ENCODE results near the gene BMPR1A.
A peak's percentile ranks its signal among the peaks of the same experiment; 100 is the strongest.
"Not testable (repeated sequence)": the region's sequence is repeated elsewhere in the genome, so short reads cannot be mapped to it uniquely, and the experiment has no call there.

Gene BMPR1A

DNA sequence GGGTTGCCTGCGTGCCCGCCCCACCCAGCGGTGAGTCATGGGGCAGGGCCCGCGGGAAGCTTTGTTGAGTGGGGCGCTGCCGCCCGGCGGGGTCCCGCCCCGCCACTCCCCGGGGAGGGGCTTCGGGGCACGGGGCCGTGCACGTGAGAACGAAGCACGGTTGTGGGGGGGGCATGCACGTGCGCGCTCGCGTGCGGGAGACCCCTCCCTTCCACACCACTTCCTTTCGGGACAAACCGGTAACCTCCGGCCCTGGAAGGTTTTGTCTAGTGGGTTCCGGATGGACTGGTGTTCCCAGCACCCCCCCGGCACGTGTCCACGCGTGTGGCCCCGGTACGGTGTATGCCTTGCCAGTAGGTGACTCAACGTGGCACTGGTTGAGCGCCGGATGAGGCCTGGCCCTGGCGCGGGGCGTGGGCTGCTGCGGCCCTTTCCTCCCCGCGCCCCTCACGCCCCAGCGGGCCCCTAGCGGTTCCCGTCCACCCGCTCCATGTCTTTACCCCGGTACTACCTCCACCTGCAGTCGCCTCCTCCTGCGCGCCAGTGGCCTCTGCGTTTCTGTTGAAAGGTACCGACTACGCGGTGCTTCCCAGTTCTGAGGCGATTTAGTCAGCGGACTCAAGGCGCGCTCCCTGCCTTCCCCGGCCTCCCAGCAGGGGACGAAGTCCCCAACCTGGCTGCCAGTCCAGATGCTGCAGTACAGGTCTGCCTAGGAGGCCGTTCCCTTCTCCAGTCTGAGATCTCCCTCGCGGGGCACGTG lies 215.0 kb downstream of the BMPR1A start:
- no peaks in the 10 kb centered on the region for H3K27me3 Mint-ChIP-seq
- peaks cover 17 to 19% of the 10 kb centered on the region in 2 donors for H3K4me1 Mint-ChIP-seq (ENCODE audit: low read depth in 2 of 2)
- peak overlapping the region; percentile 95 for H3K27ac Mint-ChIP-seq
- H3K9me3 Mint-ChIP-seq, result no peaks in the 10 kb centered on the region
- H3K36me3 Mint-ChIP-seq (ENCODE audit: insufficient read depth), result peaks cover 23% of the 10 kb centered on the region
- H3K4me3 Mint-ChIP-seq, result peak overlapping the region; percentile 77 to 82
- ATAC-seq (replicated peaks) (peak; percentile 87), DNase-seq (peak; percentile 87 to 97 (median 94))

DNA sequence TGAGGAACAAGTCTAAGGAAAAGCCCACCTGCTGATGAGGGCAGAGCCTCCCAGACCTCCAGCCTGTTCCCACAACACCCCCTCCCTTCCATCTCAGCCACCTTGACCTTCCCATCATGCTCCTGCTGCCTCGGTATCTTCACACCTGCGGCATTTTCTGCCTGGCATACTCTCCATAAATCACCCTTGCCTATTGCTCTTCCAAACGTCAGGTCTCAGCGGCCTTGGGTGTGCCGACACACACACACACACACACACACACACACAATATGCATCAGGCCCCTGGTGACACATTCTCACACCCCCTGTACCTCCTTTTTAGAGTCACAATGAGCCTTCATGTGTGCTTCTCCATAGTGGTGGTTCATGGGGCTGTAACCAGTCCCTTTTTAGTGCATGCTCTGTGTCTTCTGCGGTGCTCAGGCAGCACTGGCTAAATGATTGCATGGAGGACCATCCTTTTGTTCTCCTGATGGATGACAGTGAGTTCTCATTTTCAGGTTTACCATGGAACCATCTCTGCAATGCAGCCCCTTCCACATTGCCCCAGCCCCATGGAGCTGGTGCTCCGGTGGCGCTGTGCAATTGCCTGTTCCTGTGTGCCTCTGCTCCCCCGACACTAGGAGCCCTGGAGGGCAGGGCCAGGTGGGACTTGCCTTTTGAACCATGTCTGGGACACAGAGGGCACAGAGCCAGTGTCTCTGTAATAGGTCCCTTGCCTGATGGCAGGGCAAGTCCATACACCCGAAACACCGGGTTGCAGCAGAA lies 216.4 kb downstream of the BMPR1A start:
- H3K36me3 Mint-ChIP-seq (ENCODE audit: insufficient read depth), result peaks cover 23% of the 10 kb centered on the region
- DNase-seq, result no peak
- H3K4me1 Mint-ChIP-seq (ENCODE audit: low read depth in 2 of 2), result peaks cover 13 to 15% of the 10 kb centered on the region in 2 donors
- no peak for ATAC-seq (replicated peaks)
- peak overlapping the region; percentile 20 to 24 for H3K27ac Mint-ChIP-seq
- peak overlapping the region in 1 of 2 donors; percentile 5 for H3K4me3 Mint-ChIP-seq
- no peaks in the 10 kb centered on the region for H3K27me3 Mint-ChIP-seq
- no peaks in the 10 kb centered on the region for H3K9me3 Mint-ChIP-seq

DNA sequence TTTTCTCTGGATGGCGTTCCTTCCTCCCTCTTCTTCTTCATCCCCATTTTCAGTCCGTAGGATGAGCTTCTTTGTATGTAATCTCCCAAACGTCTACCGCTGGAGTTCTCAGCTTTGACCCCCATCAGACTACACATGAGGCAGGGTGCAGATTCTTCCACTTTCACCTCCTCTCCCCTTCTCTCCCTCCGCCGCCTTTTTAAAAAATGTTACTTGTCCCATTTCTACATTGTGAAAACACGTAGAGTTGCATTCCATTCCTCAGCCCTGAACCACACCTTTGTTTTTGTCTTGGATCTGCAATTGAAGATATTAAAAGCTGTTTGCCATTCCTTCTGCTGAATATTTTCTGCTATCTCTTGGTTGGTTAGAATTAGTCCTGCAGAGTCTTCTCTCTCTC lies 218.1 kb downstream of the BMPR1A start:
- H3K4me1 Mint-ChIP-seq (ENCODE audit: low read depth in 2 of 2), result peaks cover 10 to 15% of the 10 kb centered on the region in 2 donors
- no peaks in the 10 kb centered on the region for H3K9me3 Mint-ChIP-seq
- no peak overlapping the region for H3K4me3 Mint-ChIP-seq
- H3K36me3 Mint-ChIP-seq (ENCODE audit: insufficient read depth), result peaks cover 23% of the 10 kb centered on the region
- H3K27me3 Mint-ChIP-seq, result no peaks in the 10 kb centered on the region
- ATAC-seq (replicated peaks), result no peak
- no peak overlapping the region for H3K27ac Mint-ChIP-seq
- no peak for DNase-seq

DNA sequence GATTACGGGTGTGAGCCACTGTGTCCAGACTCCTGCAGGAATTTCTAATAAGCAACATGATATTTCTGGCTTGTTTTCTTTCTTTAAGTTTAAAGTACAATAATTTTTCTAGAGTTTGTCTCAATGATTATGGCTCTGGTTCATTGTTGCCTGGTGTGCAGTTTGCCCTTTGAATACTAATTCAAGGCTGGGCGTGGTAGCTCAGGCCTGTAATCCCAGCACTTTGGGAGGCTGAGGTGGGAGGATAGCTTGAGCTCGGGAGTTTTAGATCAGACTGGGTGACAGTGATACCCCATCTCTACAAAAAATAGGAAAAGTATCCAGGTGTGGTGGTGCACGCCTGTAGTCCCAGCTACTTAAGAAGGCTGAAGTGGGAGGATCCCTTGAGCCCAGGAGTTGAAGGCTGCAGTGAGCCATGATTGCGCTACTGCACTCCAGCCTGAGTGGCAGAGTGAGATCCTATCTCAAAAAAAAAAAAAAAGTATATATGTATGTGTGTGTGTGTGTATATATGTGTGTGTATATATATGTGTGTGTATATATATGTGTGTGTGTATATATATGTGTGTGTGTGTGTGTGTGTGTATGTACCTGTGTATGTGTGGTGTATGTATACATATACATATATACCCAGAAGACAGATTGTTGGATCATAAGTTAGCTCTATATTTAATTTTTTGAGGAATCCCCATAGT lies 220.1 kb downstream of the BMPR1A start:
- DNase-seq (no peak), ATAC-seq (replicated peaks) (no peak)
- H3K4me1 Mint-ChIP-seq (ENCODE audit: low read depth in 2 of 2), result peaks cover 4 to 14% of the 10 kb centered on the region in 2 donors
- no peak overlapping the region for H3K27ac Mint-ChIP-seq
- H3K4me3 Mint-ChIP-seq, result no peak overlapping the region
- no peaks in the 10 kb centered on the region for H3K9me3 Mint-ChIP-seq
- H3K36me3 Mint-ChIP-seq (ENCODE audit: insufficient read depth), result peaks cover 13% of the 10 kb centered on the region
- peaks cover 0 to 7% of the 10 kb centered on the region in 2 donors for H3K27me3 Mint-ChIP-seq

DNA sequence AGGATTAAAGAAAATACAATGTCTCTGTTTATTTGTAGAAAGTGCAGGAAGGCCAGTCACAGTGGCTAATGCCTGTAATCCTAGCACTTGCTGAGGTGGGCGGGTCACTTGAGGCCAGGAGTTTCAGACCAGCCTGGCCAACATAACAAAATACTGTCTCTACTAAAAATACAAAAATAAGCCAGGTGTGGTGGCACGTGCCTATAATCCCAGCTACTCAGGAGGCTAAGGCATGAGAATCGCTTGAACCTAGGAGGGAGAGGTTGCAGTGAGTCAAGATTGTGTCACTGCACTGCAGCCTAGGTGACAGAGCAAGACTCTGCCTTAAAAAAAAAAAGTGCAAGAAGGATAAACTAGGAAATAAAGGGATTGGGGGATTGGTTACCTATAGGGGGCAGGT lies 222.0 kb downstream of the BMPR1A start:
- H3K27me3 Mint-ChIP-seq; DNase-seq; H3K27ac Mint-ChIP-seq; H3K4me1 Mint-ChIP-seq (ENCODE audit: low read depth in 2 of 2); H3K4me3 Mint-ChIP-seq; H3K9me3 Mint-ChIP-seq; ATAC-seq (replicated peaks); H3K36me3 Mint-ChIP-seq (ENCODE audit: insufficient read depth): not testable (repeated sequence)

DNA sequence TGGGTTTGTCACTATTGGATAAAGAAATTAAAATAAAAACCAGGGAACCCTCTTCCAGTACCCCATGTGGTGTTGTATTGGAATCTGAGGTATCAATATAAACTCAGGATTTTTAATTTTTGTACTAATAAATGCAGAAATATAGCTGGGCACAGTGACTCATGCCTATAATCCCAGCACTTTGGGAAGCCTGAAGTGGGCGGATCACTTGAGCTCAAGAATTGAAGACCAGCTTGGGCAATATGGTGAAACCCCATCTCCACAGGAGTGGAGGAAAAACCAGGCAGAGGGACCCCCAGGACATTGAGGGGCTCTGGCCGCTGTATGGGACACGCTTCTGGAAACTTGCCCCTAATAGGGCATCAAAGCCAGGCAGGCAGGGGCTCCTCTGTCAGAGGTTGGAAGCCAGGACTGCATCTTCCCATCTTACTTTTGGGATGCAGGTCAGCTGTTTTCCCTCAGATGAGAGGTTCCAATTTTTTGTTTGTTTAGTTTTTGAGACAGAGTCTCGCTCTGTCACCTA lies 222.9 kb downstream of the BMPR1A start:
- Mint-ChIP-seq H3K36me3 (ENCODE audit: insufficient read depth) (no peaks in the 10 kb centered on the region), H3K9me3 (no peaks in the 10 kb centered on the region), H3K27me3 (peaks cover 0 to 7% of the 10 kb centered on the region in 2 donors), H3K4me1 (ENCODE audit: low read depth in 2 of 2) (no peaks in the 10 kb centered on the region), H3K27ac (no peak overlapping the region), H3K4me3 (no peak overlapping the region)
- no peak for ATAC-seq (replicated peaks)
- no peak for DNase-seq

DNA sequence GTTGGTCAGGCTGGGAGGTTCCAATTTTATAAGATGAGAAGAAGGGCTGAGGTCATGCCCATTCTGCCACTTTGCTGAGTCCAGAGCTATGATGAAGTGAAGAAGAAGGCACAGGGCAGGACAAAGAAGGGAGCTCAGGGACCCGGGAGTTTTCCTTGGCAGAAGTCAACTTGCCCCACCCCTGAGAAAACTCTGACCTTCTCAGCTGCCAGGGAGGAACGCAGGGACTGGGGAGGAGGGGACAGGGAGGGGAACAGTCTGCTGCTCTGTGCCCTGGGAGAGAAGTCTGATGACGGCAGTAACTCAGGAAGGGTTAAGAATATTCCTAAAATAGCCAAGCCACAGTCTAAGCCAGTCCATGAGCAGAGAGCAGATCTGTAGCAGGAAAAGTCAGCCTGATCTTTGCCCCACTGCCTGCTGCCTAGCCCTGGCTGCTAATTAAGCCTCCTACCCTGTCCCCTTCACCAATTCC lies 223.6 kb downstream of the BMPR1A start:
- Mint-ChIP-seq H3K27me3 (peaks cover 0 to 7% of the 10 kb centered on the region in 2 donors), H3K27ac (no peak overlapping the region), H3K4me1 (ENCODE audit: low read depth in 2 of 2) (no peaks in the 10 kb centered on the region), H3K4me3 (no peak overlapping the region), H3K36me3 (ENCODE audit: insufficient read depth) (no peaks in the 10 kb centered on the region), H3K9me3 (no peaks in the 10 kb centered on the region)
- ATAC-seq (replicated peaks) (no peak), DNase-seq (no peak)

DNA sequence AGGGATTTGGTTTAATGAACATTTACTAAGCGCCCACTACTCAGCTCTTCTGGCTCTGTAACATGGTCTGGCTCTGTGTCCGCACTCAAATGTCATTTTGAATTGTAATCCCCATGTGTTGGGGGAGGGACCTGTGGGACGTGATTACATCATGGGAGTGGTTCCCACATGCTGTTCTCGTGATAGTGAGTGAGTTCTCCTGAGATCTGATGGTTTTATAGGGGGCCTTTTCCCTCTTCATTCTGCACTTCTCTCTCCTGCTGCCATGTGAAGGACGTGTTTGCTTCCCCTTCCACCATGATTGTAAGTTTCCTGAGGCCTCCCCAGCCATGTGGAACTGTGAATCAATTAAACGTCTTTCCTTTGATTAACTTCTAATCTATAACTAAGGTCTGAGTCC lies 224.6 kb downstream of the BMPR1A start:
- H3K27me3 Mint-ChIP-seq; ATAC-seq (replicated peaks); H3K9me3 Mint-ChIP-seq; H3K36me3 Mint-ChIP-seq (ENCODE audit: insufficient read depth); DNase-seq; H3K4me1 Mint-ChIP-seq (ENCODE audit: low read depth in 2 of 2); H3K4me3 Mint-ChIP-seq: not testable (repeated sequence)
- H3K27ac Mint-ChIP-seq, result peak overlapping the region in 1 of 2 donors; percentile 7

DNA sequence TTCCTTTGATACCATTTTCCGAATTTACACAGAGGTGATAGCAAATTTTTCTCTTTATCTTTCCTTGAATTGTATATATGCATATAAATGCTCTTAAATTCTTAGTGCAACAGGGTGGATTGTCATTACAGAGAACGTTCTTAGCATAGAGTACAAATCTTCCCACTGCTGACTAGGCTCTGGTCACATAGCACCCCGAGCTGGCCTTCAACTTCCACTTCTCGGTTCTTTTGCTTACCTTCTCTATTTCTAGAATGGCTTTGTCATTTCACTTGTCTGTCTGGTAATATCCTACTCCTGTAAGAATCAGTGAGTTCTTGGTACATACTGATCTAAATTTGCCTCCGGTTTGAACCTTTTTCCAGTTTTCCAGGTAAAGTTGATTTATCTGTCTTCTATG lies 225.3 kb downstream of the BMPR1A start:
- Mint-ChIP-seq H3K27me3 (peaks cover 6 to 7% of the 10 kb centered on the region in 2 donors), H3K4me3 (no peak overlapping the region), H3K27ac (no peak overlapping the region), H3K36me3 (ENCODE audit: insufficient read depth) (peaks cover 2% of the 10 kb centered on the region), H3K9me3 (no peaks in the 10 kb centered on the region), H3K4me1 (ENCODE audit: low read depth in 2 of 2) (no peaks in the 10 kb centered on the region)
- DNase-seq (no peak), ATAC-seq (replicated peaks) (no peak)

Measured in effector memory CD8-positive, alpha-beta T cell (primary cell).